WTC11 (cell line): Measurements from ENCODE around the gene VIPAS39. TPM values are rescaled to one million over a fixed set of nuclear protein-coding genes. Genes with fewer than 3 reads are reported as not detected.

Experiments used
- ATAC-seq: fragments of 200-7000 bp; cut with Tn5 transposase; 2 replicates; pipeline ENCODE4 v1.10.0; 2021; ENCODE audit warnings: mild to moderate bottlenecking, moderate library complexity
- CTCF ChIA-PET: fragments of 300-600 bp; sonication (Branson Sonifier 250); formaldehyde crosslinking; loops from one replicate; lab custom pipeline; 2021; ENCODE audit warnings: antibody characterized with exemption; lab: Charles Lee
- POLR2A ChIA-PET: fragments of 350-600 bp; sonication (Branson Sonifier 250); formaldehyde crosslinking; loops from one replicate; lab custom pipeline; 2021; ENCODE audit warnings: antibody characterized with exemption; lab: Charles Lee
- DNase-seq: peaks from one replicate; pipeline ENCODE4 v3.0.0; 2021; ENCODE audit warnings: low spot score
- H3K27ac Mint-ChIP-seq: 2 replicates; pipeline ENCODE4 v1.8.0; 2021; ENCODE audit warnings: mixed read lengths
- H3K27me3 Mint-ChIP-seq: 2 replicates; pipeline ENCODE4 v1.8.0; 2021; ENCODE audit warnings: low read depth, mild to moderate bottlenecking, moderate library complexity, mixed read lengths
- H3K36me3 Mint-ChIP-seq: 2 replicates; pipeline ENCODE4 v1.8.0; 2021; ENCODE audit warnings: mixed read lengths
- H3K4me1 Mint-ChIP-seq: 2 replicates; pipeline ENCODE4 v1.8.0; 2022; ENCODE audit warnings: mixed read lengths
- H3K4me3 Mint-ChIP-seq: 2 replicates; pipeline ENCODE4 v1.8.0; 2021; ENCODE audit warnings: mild to moderate bottlenecking, moderate library complexity, mixed read lengths
- H3K9me3 Mint-ChIP-seq: 2 replicates; pipeline ENCODE4 v1.8.0; 2021; ENCODE audit warnings: mixed read lengths
- ATF2 ChIP-seq: sonication (generic); formaldehyde crosslinking; IDR thresholded peaks from 2 replicates; pipeline ENCODE4 v1.8.1; 2022; ENCODE audit warnings: low read depth, missing genetic modification reagents, borderline replicate concordance
- CDX4 ChIP-seq: fragments of 250-450 bp; sonication (Bioruptor Pico); IDR thresholded peaks from 2 replicates; pipeline ENCODE4 v1.9.0; 2021; ENCODE audit warnings: moderate library complexity, mild to moderate bottlenecking, inconsistent platforms, borderline replicate concordance
- CREM ChIP-seq: sonication (generic); formaldehyde crosslinking; IDR thresholded peaks from 2 replicates; pipeline ENCODE4 v1.8.1; 2022; ENCODE audit warnings: mild to moderate bottlenecking, missing genetic modification reagents, moderate library complexity
- ETV6 ChIP-seq: sonication (generic); formaldehyde crosslinking; IDR thresholded peaks from 2 replicates; pipeline ENCODE4 v1.8.1; 2022; ENCODE audit warnings: mild to moderate bottlenecking, missing genetic modification reagents
- FOXP4 ChIP-seq: sonication (generic); formaldehyde crosslinking; IDR thresholded peaks from 2 replicates; pipeline ENCODE4 v1.8.0; 2022; ENCODE audit warnings: mild to moderate bottlenecking, missing genetic modification reagents
- HMGXB4 ChIP-seq: sonication (generic); formaldehyde crosslinking; IDR thresholded peaks from 2 replicates; pipeline ENCODE4 v1.8.1; 2023; ENCODE audit warnings: mild to moderate bottlenecking, moderate library complexity, missing genetic modification reagents
- JUN ChIP-seq: sonication (generic); formaldehyde crosslinking; IDR thresholded peaks from 2 replicates; pipeline ENCODE4 v1.8.0; 2023; ENCODE audit warnings: mild to moderate bottlenecking, missing genetic modification reagents
- SMAD4 ChIP-seq: sonication (generic); formaldehyde crosslinking; IDR thresholded peaks from 2 replicates; pipeline ENCODE4 v1.8.0; 2022; ENCODE audit warnings: mild to moderate bottlenecking, missing genetic modification reagents
- TEAD4 ChIP-seq: sonication (generic); formaldehyde crosslinking; IDR thresholded peaks from 2 replicates; pipeline ENCODE4 v1.8.0; 2022; ENCODE audit warnings: mild to moderate bottlenecking, missing genetic modification reagents
- ZNF219 ChIP-seq: sonication (generic); formaldehyde crosslinking; IDR thresholded peaks from 2 replicates; pipeline ENCODE4 v1.8.0; 2023; ENCODE audit warnings: missing genetic modification reagents, mild to moderate bottlenecking, borderline replicate concordance
- ZNF317 ChIP-seq: sonication (generic); formaldehyde crosslinking; IDR thresholded peaks from 2 replicates; pipeline ENCODE4 v1.8.1; 2023; ENCODE audit warnings: low read depth, mild to moderate bottlenecking, moderate library complexity, missing genetic modification reagents, borderline replicate concordance
- ZNF423 ChIP-seq: fragments of 250-450 bp; sonication (Bioruptor Pico); IDR thresholded peaks from 2 replicates; pipeline ENCODE4 v2.1.2; 2022; ENCODE audit warnings: mild to moderate bottlenecking, moderate library complexity
- total RNA-seq: library from RNA; stranded (reverse); gene quantifications from 3 replicates; pipeline ENCODE4 v1.2.3, GENCODE V29; 2021
- TF ChIP-seq, protein P1 (sequence below): fragments of 250-450 bp; sonication (Bioruptor Pico); conservative IDR thresholded peaks from 2 replicates; pipeline ENCODE4 v1.9.0; 2021; ENCODE audit warnings: mild to moderate bottlenecking
- TF ChIP-seq, protein P2 (sequence below): sonication (generic); formaldehyde crosslinking; IDR thresholded peaks from 2 replicates; pipeline ENCODE4 v1.8.1; 2022; ENCODE audit warnings: missing genetic modification reagents, borderline replicate concordance
- TF ChIP-seq, protein P3 (sequence below): sonication (generic); formaldehyde crosslinking; IDR thresholded peaks from 2 replicates; pipeline ENCODE4 v1.8.1; 2023; ENCODE audit warnings: mild to moderate bottlenecking, missing genetic modification reagents, borderline replicate concordance
- TF ChIP-seq, protein P4 (sequence below): fragments of 250-450 bp; sonication (Bioruptor Pico); IDR thresholded peaks from 2 replicates; pipeline ENCODE4 v1.8.0; 2021; ENCODE audit warnings: mild to moderate bottlenecking

VIPAS39 gene
- total RNA-seq, 1 experiment from 2014 or later: 17.0 TPM

DNA sequence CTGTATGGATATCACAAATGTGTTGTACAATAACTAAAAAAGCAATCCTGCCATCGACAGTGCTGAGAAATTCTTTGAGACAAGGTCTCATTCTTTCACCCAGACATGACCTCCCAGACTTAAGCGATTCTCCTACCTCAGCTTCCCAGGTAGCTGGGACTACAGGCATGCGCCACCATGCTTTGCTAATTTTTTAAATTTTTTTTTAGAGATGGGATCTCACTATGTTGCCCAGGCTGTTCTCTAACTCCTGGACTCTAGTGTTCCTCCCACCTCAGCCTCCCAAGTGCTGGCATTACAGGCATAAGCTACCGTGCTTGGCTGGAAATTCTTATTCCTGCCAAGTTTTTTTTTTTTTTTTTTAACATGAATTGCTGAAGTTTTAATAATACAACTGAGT, 17.5 kb downstream of the VIPAS39 start (continued):
- TF ChIP-seq HMGXB4 (CRISPR knock-in tag): no peak
- no peak for TF ChIP-seq ATF2 (CRISPR knock-in tag)
- TF ChIP-seq, protein P1, sequence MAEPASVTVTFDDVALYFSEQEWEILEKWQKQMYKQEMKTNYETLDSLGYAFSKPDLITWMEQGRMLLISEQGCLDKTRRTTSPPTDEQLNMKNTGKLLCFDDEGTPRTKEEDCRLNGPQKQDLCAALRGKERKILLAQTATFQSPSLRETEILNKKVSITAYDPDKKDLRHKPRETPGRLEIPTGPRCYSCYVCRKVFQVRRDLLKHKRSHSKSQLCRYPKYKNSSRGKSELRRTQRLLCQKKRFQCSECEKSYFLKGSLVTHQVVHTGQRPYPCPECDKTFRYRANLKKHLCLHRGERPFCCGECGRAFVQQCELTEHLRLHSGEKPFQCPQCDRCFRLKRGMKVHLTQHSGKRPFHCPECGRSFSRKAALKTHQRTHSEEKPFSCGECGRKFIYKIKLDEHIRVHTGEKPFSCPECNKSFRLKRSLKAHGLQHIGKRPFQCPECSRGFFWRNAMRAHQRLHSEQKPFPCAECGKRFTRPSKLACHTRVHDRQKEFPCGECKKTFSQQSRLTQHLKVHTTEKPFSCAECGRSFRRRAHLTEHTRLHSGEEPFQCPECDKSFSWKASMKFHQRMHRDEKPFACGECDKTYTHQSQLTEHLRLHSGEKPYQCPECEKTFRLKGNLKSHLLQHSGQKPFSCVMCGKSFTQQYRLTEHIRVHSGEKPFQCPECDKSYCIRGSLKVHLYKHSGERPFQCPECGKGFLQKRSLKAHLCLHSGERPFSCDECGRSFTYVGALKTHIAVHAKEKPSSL (CRISPR knock-in tag): no peak
- TF ChIP-seq, all 79 proteins: peak for 0

- Mint-ChIP-seq H3K4me1 (no peaks in the 10 kb centered on the region), H3K4me3 (no peak overlapping the region), H3K27ac (no peak overlapping the region), H3K36me3 (peaks cover 39% of the 10 kb centered on the region), H3K27me3 (no peaks in the 10 kb centered on the region), H3K9me3 (no peaks in the 10 kb centered on the region)
- ATAC-seq: no peak
- TF ChIP-seq FOXP4 (CRISPR knock-in tag): no peak
- TF ChIP-seq, protein P2, sequence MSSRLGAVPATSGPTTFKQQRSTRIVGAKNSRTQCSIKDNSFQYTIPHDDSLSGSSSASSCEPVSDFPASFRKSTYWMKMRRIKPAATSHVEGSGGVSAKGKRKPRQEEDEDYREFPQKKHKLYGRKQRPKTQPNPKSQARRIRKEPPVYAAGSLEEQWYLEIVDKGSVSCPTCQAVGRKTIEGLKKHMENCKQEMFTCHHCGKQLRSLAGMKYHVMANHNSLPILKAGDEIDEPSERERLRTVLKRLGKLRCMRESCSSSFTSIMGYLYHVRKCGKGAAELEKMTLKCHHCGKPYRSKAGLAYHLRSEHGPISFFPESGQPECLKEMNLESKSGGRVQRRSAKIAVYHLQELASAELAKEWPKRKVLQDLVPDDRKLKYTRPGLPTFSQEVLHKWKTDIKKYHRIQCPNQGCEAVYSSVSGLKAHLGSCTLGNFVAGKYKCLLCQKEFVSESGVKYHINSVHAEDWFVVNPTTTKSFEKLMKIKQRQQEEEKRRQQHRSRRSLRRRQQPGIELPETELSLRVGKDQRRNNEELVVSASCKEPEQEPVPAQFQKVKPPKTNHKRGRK (CRISPR knock-in tag): no peak
- TF ChIP-seq TEAD4 (CRISPR knock-in tag): no peak
- no peak for TF ChIP-seq CREM (CRISPR knock-in tag)
- TF ChIP-seq ETV6 (CRISPR knock-in tag): no peak
- TF ChIP-seq, protein P3, sequence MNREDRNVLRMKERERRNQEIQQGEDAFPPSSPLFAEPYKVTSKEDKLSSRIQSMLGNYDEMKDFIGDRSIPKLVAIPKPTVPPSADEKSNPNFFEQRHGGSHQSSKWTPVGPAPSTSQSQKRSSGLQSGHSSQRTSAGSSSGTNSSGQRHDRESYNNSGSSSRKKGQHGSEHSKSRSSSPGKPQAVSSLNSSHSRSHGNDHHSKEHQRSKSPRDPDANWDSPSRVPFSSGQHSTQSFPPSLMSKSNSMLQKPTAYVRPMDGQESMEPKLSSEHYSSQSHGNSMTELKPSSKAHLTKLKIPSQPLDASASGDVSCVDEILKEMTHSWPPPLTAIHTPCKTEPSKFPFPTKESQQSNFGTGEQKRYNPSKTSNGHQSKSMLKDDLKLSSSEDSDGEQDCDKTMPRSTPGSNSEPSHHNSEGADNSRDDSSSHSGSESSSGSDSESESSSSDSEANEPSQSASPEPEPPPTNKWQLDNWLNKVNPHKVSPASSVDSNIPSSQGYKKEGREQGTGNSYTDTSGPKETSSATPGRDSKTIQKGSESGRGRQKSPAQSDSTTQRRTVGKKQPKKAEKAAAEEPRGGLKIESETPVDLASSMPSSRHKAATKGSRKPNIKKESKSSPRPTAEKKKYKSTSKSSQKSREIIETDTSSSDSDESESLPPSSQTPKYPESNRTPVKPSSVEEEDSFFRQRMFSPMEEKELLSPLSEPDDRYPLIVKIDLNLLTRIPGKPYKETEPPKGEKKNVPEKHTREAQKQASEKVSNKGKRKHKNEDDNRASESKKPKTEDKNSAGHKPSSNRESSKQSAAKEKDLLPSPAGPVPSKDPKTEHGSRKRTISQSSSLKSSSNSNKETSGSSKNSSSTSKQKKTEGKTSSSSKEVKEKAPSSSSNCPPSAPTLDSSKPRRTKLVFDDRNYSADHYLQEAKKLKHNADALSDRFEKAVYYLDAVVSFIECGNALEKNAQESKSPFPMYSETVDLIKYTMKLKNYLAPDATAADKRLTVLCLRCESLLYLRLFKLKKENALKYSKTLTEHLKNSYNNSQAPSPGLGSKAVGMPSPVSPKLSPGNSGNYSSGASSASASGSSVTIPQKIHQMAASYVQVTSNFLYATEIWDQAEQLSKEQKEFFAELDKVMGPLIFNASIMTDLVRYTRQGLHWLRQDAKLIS: no peak
- POLR2A ChIA-PET: no interaction called here
- CTCF ChIA-PET: interaction anchor here (0.6 to 0.7 kb wide), 3 partner anchors 19 to 315 kb away, joined by 3 to 4 read pairs (median 3); partner anchors contain the start of gene AHSA1
- no peak for DNase-seq
These were observed 18.8 kb downstream of the VIPAS39 start for GRCh38 chr14:77438596-77438995.

GRCh38 chr14:77436042-77436441, 21.4 kb downstream of the VIPAS39 start:
- Mint-ChIP-seq H3K4me1 (no peaks in the 10 kb centered on the region), H3K4me3 (no peak overlapping the region), H3K9me3 (no peaks in the 10 kb centered on the region), H3K27ac (no peak overlapping the region), H3K36me3 (peaks cover 26% of the 10 kb centered on the region), H3K27me3 (no peaks in the 10 kb centered on the region)
- CTCF ChIA-PET: no interaction called here
- DNase-seq (no peak), ATAC-seq (no peak)
- POLR2A ChIA-PET: no interaction called here
- TF ChIP-seq ZNF317 (CRISPR knock-in tag) (no peak), ZNF423 (no peak), SMAD4 (CRISPR knock-in tag) (no peak), CDX4 (CRISPR knock-in tag) (no peak), ZNF219 (CRISPR knock-in tag) (no peak), JUN (no peak)
- TF ChIP-seq, protein P4, sequence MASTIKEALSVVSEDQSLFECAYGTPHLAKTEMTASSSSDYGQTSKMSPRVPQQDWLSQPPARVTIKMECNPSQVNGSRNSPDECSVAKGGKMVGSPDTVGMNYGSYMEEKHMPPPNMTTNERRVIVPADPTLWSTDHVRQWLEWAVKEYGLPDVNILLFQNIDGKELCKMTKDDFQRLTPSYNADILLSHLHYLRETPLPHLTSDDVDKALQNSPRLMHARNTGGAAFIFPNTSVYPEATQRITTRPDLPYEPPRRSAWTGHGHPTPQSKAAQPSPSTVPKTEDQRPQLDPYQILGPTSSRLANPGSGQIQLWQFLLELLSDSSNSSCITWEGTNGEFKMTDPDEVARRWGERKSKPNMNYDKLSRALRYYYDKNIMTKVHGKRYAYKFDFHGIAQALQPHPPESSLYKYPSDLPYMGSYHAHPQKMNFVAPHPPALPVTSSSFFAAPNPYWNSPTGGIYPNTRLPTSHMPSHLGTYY: no peak
